ENCODE results near the gene LIPA. TPM values are rescaled to one million over a fixed set of nuclear protein-coding genes. Genes with fewer than 3 reads are reported as not detected.

Gene LIPA
- total RNA-seq, 1 donor from 2014 or later, result 70.2 TPM

DNA sequence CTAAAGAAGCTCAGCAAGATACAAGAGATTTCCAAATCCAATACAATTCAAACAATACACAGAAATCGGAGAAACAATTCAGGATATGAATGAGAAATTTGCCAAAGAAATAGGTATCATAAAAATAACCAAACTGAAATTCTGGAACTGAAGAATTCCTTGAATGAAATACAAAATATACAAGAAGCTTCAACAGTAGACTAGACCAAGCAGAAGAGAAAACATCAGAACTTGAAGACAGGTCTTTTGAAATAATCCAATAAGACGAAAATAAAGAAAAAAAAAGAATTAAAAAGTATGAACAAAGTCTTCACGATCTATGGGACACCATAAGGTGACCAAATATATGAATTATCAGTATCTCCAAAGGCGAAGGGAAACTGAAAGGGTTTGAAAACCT lies 47.5 kb upstream of the LIPA start:
- no peaks in the 10 kb centered on the region for H3K79me2 ChIP-seq (ENCODE audit: insufficient read depth, low read length)
- no peak overlapping the region for H3K9ac ChIP-seq (ENCODE audit: low read length)
- H3K4me1 Mint-ChIP-seq (ENCODE audit: low read depth, unreplicated experiment), result peaks cover 23% of the 10 kb centered on the region
- no peaks in the 10 kb centered on the region for H3K27me3 ChIP-seq (ENCODE audit: insufficient read depth, low read length)
- H3K4me3 ChIP-seq (ENCODE audit: insufficient read depth, low read depth, low read length), result no peak overlapping the region
- TF ChIP-seq, protein P1, sequence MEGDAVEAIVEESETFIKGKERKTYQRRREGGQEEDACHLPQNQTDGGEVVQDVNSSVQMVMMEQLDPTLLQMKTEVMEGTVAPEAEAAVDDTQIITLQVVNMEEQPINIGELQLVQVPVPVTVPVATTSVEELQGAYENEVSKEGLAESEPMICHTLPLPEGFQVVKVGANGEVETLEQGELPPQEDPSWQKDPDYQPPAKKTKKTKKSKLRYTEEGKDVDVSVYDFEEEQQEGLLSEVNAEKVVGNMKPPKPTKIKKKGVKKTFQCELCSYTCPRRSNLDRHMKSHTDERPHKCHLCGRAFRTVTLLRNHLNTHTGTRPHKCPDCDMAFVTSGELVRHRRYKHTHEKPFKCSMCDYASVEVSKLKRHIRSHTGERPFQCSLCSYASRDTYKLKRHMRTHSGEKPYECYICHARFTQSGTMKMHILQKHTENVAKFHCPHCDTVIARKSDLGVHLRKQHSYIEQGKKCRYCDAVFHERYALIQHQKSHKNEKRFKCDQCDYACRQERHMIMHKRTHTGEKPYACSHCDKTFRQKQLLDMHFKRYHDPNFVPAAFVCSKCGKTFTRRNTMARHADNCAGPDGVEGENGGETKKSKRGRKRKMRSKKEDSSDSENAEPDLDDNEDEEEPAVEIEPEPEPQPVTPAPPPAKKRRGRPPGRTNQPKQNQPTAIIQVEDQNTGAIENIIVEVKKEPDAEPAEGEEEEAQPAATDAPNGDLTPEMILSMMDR (IDR thresholded peaks at IDR 0.05; ENCODE audit: insufficient read depth, low read depth, low read length), result no peak
- no peak for TF ChIP-seq EZH2 (IDR thresholded peaks at IDR 0.05; ENCODE audit: insufficient read depth, low read length)
- no peaks in the 10 kb centered on the region for H3K27me3 Mint-ChIP-seq (ENCODE audit: low read depth, unreplicated experiment)
- H4K20me1 ChIP-seq (ENCODE audit: insufficient read depth, low read length), result no peaks in the 10 kb centered on the region
- H3K36me3 Mint-ChIP-seq (ENCODE audit: low read depth, unreplicated experiment), result peaks cover 2% of the 10 kb centered on the region
- H2AFZ ChIP-seq (ENCODE audit: low read depth, low read length), result no peak overlapping the region
- no peak overlapping the region for H3K27ac Mint-ChIP-seq (ENCODE audit: unreplicated experiment)
- FAIRE-seq, result no peak
- H3K4me1 ChIP-seq (ENCODE audit: insufficient read depth, low read length), result peaks cover 8% of the 10 kb centered on the region
- peaks cover 10% of the 10 kb centered on the region for H3K9me3 Mint-ChIP-seq (ENCODE audit: unreplicated experiment)
- no peak overlapping the region for H3K4me3 Mint-ChIP-seq (ENCODE audit: unreplicated experiment)
- no peak for DNase-seq (ENCODE audit: low read depth)
- no peak overlapping the region for H3K27ac ChIP-seq (ENCODE audit: low read depth, low read length)
- H3K36me3 ChIP-seq (ENCODE audit: insufficient read depth, low read length), result no peaks in the 10 kb centered on the region
- H3K4me2 ChIP-seq (ENCODE audit: low read length), result no peak overlapping the region
- no peaks in the 10 kb centered on the region for H3K9me3 ChIP-seq (ENCODE audit: insufficient read depth, low read depth, low read length)

DNA sequence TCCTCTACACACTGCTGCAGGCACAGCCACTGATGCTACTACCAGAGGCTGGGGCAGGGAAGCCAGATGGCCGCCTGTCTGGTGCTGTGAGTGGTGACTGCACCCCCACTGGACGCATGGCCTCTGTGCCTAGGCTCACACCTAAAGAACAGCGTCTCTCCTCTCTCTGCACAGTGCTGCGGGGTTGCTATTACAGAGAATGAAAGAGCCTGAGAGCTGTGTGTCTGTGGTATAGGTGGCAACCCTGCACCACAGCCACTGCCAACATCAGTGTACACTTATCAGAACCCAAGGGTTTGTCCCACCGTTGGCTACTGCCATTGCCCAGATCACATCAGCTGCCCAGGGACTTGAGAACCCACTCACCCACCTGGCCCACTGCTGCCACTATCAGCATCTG lies 46.2 kb upstream of the LIPA start:
- Histone ChIP-seq H3K4me2 (ENCODE audit: low read length) (no peak overlapping the region), H3K9ac (ENCODE audit: low read length) (no peak overlapping the region), H3K79me2 (ENCODE audit: insufficient read depth, low read length) (no peaks in the 10 kb centered on the region), H2AFZ (ENCODE audit: low read depth, low read length) (no peak overlapping the region), H3K36me3 (ENCODE audit: insufficient read depth, low read length) (no peaks in the 10 kb centered on the region), H3K27me3 (ENCODE audit: insufficient read depth, low read length) (no peaks in the 10 kb centered on the region), H3K4me1 (ENCODE audit: insufficient read depth, low read length) (peaks cover 8% of the 10 kb centered on the region), H4K20me1 (ENCODE audit: insufficient read depth, low read length) (no peaks in the 10 kb centered on the region), H3K4me3 (ENCODE audit: insufficient read depth, low read depth, low read length) (no peak overlapping the region), H3K27ac (ENCODE audit: low read depth, low read length) (no peak overlapping the region), H3K9me3 (ENCODE audit: insufficient read depth, low read depth, low read length) (no peaks in the 10 kb centered on the region)
- FAIRE-seq (no peak), DNase-seq (ENCODE audit: low read depth) (no peak)
- Mint-ChIP-seq H3K9me3 (ENCODE audit: unreplicated experiment) (peaks cover 10% of the 10 kb centered on the region), H3K4me3 (ENCODE audit: unreplicated experiment) (no peak overlapping the region), H3K27me3 (ENCODE audit: low read depth, unreplicated experiment) (no peaks in the 10 kb centered on the region), H3K4me1 (ENCODE audit: low read depth, unreplicated experiment) (peaks cover 19% of the 10 kb centered on the region), H3K36me3 (ENCODE audit: low read depth, unreplicated experiment) (no peaks in the 10 kb centered on the region), H3K27ac (ENCODE audit: unreplicated experiment) (no peak overlapping the region)
- no peak for TF ChIP-seq EZH2 (IDR thresholded peaks at IDR 0.05; ENCODE audit: insufficient read depth, low read length)
- TF ChIP-seq, protein P1 (IDR thresholded peaks at IDR 0.05; ENCODE audit: insufficient read depth, low read depth, low read length), result no peak

DNA sequence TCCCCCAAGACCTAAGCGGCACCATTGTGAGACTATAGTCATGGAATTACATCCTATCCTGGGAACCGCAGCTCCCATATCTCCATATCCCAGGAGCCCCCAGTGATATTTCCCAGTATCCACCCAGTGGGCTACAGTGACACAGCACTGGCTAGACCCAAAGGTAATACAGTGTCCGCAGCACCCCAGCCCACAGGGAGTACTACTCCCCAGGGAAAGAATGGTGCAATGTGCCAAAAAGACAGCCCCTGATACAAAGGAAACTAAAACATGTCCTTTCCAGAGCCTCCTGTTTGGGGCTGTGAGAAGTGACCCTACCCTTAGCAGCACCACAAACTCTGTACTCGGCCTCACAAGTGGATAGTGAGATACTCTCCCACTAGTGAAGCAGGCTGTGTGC lies 45.8 kb upstream of the LIPA start:
- H3K9me3 ChIP-seq (ENCODE audit: insufficient read depth, low read depth, low read length), result no peaks in the 10 kb centered on the region
- H3K4me2 ChIP-seq (ENCODE audit: low read length), result no peak overlapping the region
- H3K36me3 ChIP-seq (ENCODE audit: insufficient read depth, low read length), result no peaks in the 10 kb centered on the region
- FAIRE-seq (no peak), DNase-seq (ENCODE audit: low read depth) (no peak)
- Mint-ChIP-seq H3K36me3 (ENCODE audit: low read depth, unreplicated experiment) (no peaks in the 10 kb centered on the region), H3K9me3 (ENCODE audit: unreplicated experiment) (peaks cover 10% of the 10 kb centered on the region), H3K4me1 (ENCODE audit: low read depth, unreplicated experiment) (peaks cover 19% of the 10 kb centered on the region), H3K27ac (ENCODE audit: unreplicated experiment) (no peak overlapping the region), H3K4me3 (ENCODE audit: unreplicated experiment) (no peak overlapping the region), H3K27me3 (ENCODE audit: low read depth, unreplicated experiment) (no peaks in the 10 kb centered on the region)
- no peak overlapping the region for H2AFZ ChIP-seq (ENCODE audit: low read depth, low read length)
- H3K79me2 ChIP-seq (ENCODE audit: insufficient read depth, low read length), result no peaks in the 10 kb centered on the region
- H3K27ac ChIP-seq (ENCODE audit: low read depth, low read length), result no peak overlapping the region
- TF ChIP-seq, protein P1 (IDR thresholded peaks at IDR 0.05; ENCODE audit: insufficient read depth, low read depth, low read length), result no peak
- no peak for TF ChIP-seq EZH2 (IDR thresholded peaks at IDR 0.05; ENCODE audit: insufficient read depth, low read length)
- H4K20me1 ChIP-seq (ENCODE audit: insufficient read depth, low read length), result no peaks in the 10 kb centered on the region
- no peaks in the 10 kb centered on the region for H3K27me3 ChIP-seq (ENCODE audit: insufficient read depth, low read length)
- no peak overlapping the region for H3K9ac ChIP-seq (ENCODE audit: low read length)
- peaks cover 8% of the 10 kb centered on the region for H3K4me1 ChIP-seq (ENCODE audit: insufficient read depth, low read length)
- no peak overlapping the region for H3K4me3 ChIP-seq (ENCODE audit: insufficient read depth, low read depth, low read length)

All from astrocyte (in vitro differentiated cells and primary cell).